Fibroblast of lung (primary cell): ENCODE results near the gene BCL10. TPM values are rescaled to one million over a fixed set of nuclear protein-coding genes. Genes with fewer than 3 reads are reported as not detected.

ENCODE experiments used
- DNase-seq, 2 donors: peaks; one replicate each; pipeline versions ENCODE4 v3.0.0 to v3.0.0-alpha.2; 2010; ENCODE audit warnings: low read depth in 2 of 2
- H2AFZ ChIP-seq: 2 replicates; pipeline ENCODE4 v1.5.1; 2012; ENCODE audit warnings: low read length, control low read depth, inconsistent platforms
- H3K27ac ChIP-seq: 2 replicates; pipeline ENCODE4 v1.5.1; 2011; ENCODE audit warnings: low read length, control low read depth; ENCODE audit not compliant: insufficient read depth
- H3K27me3 ChIP-seq: 2 replicates; pipeline ENCODE4 v1.5.1; 2011; ENCODE audit warnings: mild to moderate bottlenecking, low read length; ENCODE audit not compliant: control insufficient read depth, insufficient read depth
- H3K36me3 ChIP-seq: 2 replicates; pipeline ENCODE4 v1.5.1; 2011; ENCODE audit warnings: low read length; ENCODE audit not compliant: control insufficient read depth, insufficient read depth
- H3K4me1 ChIP-seq: 2 replicates; pipeline ENCODE4 v1.5.1; 2011; ENCODE audit warnings: low read length; ENCODE audit not compliant: control insufficient read depth, insufficient read depth; ENCODE audit errors: extremely low read depth
- H3K4me2 ChIP-seq: 2 replicates; pipeline ENCODE4 v1.5.1; 2011; ENCODE audit warnings: low read length, control low read depth; ENCODE audit not compliant: insufficient read depth; ENCODE audit errors: extremely low read depth
- H3K4me3 ChIP-seq, 4 experiments: fragments of 200-600 bp in 1 of 4; sonication (generic) in 1 of 4; replicated peaks in 1 of 4; 2 replicates each; pipeline ENCODE4 v1.5.1; 2011 to 2016; ENCODE audit warnings: low read length in 4 of 4, low read depth in 3 of 4, mild to moderate bottlenecking in 3 of 4, control low read depth in 2 of 4, inconsistent platforms in 1 of 4, mixed read lengths in 1 of 4; ENCODE audit not compliant: insufficient read depth in 1 of 4; ENCODE audit errors: control extremely low read depth in 1 of 4
- H3K79me2 ChIP-seq: 2 replicates; pipeline ENCODE4 v1.5.1; 2012; ENCODE audit warnings: mild to moderate bottlenecking, low read length, inconsistent platforms; ENCODE audit not compliant: control insufficient read depth, insufficient read depth
- H3K9ac ChIP-seq: 2 replicates; pipeline ENCODE4 v1.5.1; 2011; ENCODE audit warnings: mild to moderate bottlenecking, low read length, control low read depth; ENCODE audit not compliant: insufficient read depth
- H3K9me3 ChIP-seq: 2 replicates; pipeline ENCODE4 v1.5.1; 2012; ENCODE audit warnings: low read depth, low read length; ENCODE audit not compliant: control insufficient read depth, insufficient read depth
- H4K20me1 ChIP-seq: 2 replicates; pipeline ENCODE4 v1.5.1; 2011; ENCODE audit warnings: low read length; ENCODE audit not compliant: control insufficient read depth, insufficient read depth; ENCODE audit errors: extremely low read depth
- EZH2 ChIP-seq: IDR thresholded peaks from 2 replicates; pipeline ENCODE4 v1.5.1; 2012; ENCODE audit warnings: low read length, control low read depth, mild to moderate bottlenecking; ENCODE audit errors: missing control alignments
- polyA plus RNA-seq, 2 donors: library from polyadenylated mRNA; depleted of rRNA in 1 of 2; stranded (reverse) in 1 of 2; unstranded in 1 of 2; fragments of >200 nt; gene quantifications; 2 replicates each; pipeline ENCODE4 v1.2.1, GENCODE V29; 2011 to 2012; ENCODE audit warnings: missing spikeins in 1 of 2
- total RNA-seq: library from RNA; depleted of rRNA; stranded (reverse); fragments of >200 nt; gene quantifications from 2 replicates; pipeline ENCODE4 v1.2.1, GENCODE V29; 2014
- TF ChIP-seq, protein P1 (sequence below), 2 donors: IDR thresholded peaks in 1 of 2; conservative IDR thresholded peaks in 1 of 2; 1 replicate in 1 of 2; 2 replicates in 1 of 2; pipeline ENCODE4 v1.5.1; 2011 to 2012; ENCODE audit warnings: low read length in 2 of 2, control low read depth in 1 of 2, inconsistent platforms in 1 of 2, low read depth in 1 of 2, mild to moderate bottlenecking in 1 of 2

Gene BCL10
- total and polyA plus RNA-seq, 2 donors (not counting 1 experiment from before 2014, with no cell fraction given): 18.8 to 30.2 TPM

DNA sequence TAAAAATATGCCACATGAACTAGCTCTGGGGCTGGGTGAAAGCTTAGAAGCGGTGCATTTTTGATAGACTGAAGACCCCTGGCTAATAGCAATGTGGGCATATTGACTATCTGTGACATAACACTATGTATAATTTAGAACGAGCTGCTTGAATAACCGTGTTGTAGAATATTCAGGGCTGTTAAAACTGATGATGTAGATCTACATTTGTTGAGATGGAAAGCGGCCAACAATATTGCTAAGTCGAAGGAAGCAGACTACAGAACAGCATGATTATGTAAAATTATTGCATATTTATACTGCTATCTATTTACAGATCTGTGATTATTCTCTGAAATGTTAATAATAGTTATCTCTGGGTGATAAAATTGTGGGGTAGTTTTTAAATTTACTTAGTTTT, 41.1 kb upstream of the BCL10 start:
- H3K27ac ChIP-seq: no peak overlapping the region
- H3K4me3 ChIP-seq: no peak overlapping the region
- H3K4me1 ChIP-seq: peaks cover 51% of the 10 kb centered on the region
- no peaks in the 10 kb centered on the region for H4K20me1 ChIP-seq
- TF ChIP-seq, protein P1, sequence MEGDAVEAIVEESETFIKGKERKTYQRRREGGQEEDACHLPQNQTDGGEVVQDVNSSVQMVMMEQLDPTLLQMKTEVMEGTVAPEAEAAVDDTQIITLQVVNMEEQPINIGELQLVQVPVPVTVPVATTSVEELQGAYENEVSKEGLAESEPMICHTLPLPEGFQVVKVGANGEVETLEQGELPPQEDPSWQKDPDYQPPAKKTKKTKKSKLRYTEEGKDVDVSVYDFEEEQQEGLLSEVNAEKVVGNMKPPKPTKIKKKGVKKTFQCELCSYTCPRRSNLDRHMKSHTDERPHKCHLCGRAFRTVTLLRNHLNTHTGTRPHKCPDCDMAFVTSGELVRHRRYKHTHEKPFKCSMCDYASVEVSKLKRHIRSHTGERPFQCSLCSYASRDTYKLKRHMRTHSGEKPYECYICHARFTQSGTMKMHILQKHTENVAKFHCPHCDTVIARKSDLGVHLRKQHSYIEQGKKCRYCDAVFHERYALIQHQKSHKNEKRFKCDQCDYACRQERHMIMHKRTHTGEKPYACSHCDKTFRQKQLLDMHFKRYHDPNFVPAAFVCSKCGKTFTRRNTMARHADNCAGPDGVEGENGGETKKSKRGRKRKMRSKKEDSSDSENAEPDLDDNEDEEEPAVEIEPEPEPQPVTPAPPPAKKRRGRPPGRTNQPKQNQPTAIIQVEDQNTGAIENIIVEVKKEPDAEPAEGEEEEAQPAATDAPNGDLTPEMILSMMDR (conservative IDR thresholded peaks at IDR 0.05 in 1 of 2, IDR thresholded peaks at IDR 0.05 in 1 of 2; ENCODE audit: low read depth in 1 of 2, low read length in 2 of 2): no peak
- no peak for TF ChIP-seq EZH2
- H2AFZ ChIP-seq: no peak overlapping the region
- H3K9ac ChIP-seq: no peak overlapping the region
- no peaks in the 10 kb centered on the region for H3K27me3 ChIP-seq
- H3K9me3 ChIP-seq: no peaks in the 10 kb centered on the region
- no peaks in the 10 kb centered on the region for H3K36me3 ChIP-seq
- peak in 1 of 2 donors; percentile 66 for DNase-seq
- peaks cover 3% of the 10 kb centered on the region for H3K79me2 ChIP-seq
- H3K4me2 ChIP-seq: no peak overlapping the region

DNA sequence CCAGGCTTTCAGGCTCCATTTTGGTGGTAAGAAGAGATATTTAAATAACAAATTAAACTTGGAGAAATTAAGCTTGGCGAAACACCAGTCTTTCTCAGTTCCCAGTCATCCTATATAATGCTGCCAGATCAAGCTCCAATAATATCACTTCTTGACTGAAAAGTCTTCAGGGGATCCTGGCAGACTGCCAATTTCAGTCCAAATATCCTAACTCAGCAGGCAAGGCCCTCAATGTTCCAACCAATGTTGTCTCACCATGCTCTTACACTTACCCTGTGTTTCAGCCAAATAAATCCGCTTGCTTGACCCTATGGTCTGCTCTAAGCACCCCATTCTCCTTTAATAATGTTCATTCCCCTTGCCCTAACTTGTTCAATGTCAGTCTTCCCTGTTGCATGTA, 39.9 kb upstream of the BCL10 start:
- Histone ChIP-seq H3K9me3 (no peaks in the 10 kb centered on the region), H3K27ac (peak overlapping the region; percentile 16), H4K20me1 (no peaks in the 10 kb centered on the region), H3K36me3 (no peaks in the 10 kb centered on the region), H3K9ac (no peak overlapping the region), H3K27me3 (no peaks in the 10 kb centered on the region), H2AFZ (no peak overlapping the region), H3K4me1 (peaks cover 47% of the 10 kb centered on the region), H3K79me2 (peaks cover 3% of the 10 kb centered on the region), H3K4me2 (no peak overlapping the region), H3K4me3 (no peak overlapping the region)
- TF ChIP-seq EZH2: no peak
- DNase-seq: peak in 1 of 2 donors; percentile 30

DNA sequence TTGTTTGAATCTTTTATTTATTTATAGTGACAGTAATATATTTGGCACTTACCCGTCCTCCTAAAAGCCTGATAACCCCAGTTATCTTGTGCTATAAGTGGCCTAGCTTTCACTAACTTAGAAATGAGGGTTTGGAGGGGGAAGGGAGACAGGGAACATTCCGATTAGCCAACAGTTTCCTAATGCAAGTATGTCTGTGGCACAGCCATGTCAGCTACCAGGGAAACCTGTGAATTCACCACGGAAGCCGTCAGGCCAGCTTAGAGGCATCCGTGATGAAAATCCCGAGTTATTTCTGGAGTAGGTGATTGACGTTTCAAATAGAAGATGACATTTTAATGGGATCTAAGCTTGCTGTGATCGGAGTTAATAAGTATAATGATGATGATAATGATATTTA, 39.4 kb upstream of the BCL10 start:
- Histone ChIP-seq H3K4me2 (no peak overlapping the region), H3K36me3 (no peaks in the 10 kb centered on the region), H3K27ac (peak overlapping the region; percentile 57), H3K9ac (no peak overlapping the region), H3K27me3 (no peaks in the 10 kb centered on the region), H3K79me2 (peaks cover 3% of the 10 kb centered on the region), H3K9me3 (no peaks in the 10 kb centered on the region), H3K4me3 (no peak overlapping the region), H4K20me1 (no peaks in the 10 kb centered on the region), H2AFZ (no peak overlapping the region), H3K4me1 (peaks cover 45% of the 10 kb centered on the region)
- TF ChIP-seq, protein P1 (conservative IDR thresholded peaks at IDR 0.05 in 1 of 2, IDR thresholded peaks at IDR 0.05 in 1 of 2; ENCODE audit: low read depth in 1 of 2, low read length in 2 of 2): no peak
- no peak for TF ChIP-seq EZH2
- peak in 1 of 2 donors; percentile 48 for DNase-seq
